PC-9 (cell line): Measurements from ENCODE around the gene HIRA. TPM values are rescaled to one million over a fixed set of nuclear protein-coding genes. Genes with fewer than 3 reads are reported as not detected.

ENCODE experiments used
- BruUV-seq: library from RNA; stranded (reverse); fragments of 400-500 nt; replicated peaks from 2 replicates; lab custom pipeline; 2021; lab: Mats Ljungman, UMichigan
- CTCF ChIA-PET: fragments of 300-600 bp; sonication (Branson Sonifier 250); formaldehyde crosslinking; loops from one replicate; lab custom pipeline; 2022; ENCODE audit warnings: antibody characterized with exemption; lab: Charles Lee
- POLR2A ChIA-PET: fragments of 300-600 bp; sonication (Branson Sonifier 250); formaldehyde crosslinking; loops from one replicate; lab custom pipeline; 2022; ENCODE audit warnings: antibody characterized with exemption; ENCODE audit not compliant: unreplicated experiment; lab: Charles Lee
- DNase-seq, 2 experiments: peaks; one replicate each; pipeline versions ENCODE4 v3.0.0 to v3.0.0-alpha.2; 2015 to 2022; ENCODE audit warnings: mixed read lengths in 1 of 2
- H2AFZ ChIP-seq: fragments of 200-600 bp; sonication (generic); 2 replicates; pipeline ENCODE4 v1.8.1; 2017; ENCODE audit warnings: antibody characterized with exemption
- H3F3A ChIP-seq: fragments of 200-600 bp; sonication (generic); 2 replicates; pipeline ENCODE4 v1.8.1; 2017; ENCODE audit warnings: antibody characterized with exemption, mild to moderate bottlenecking, low read depth; ENCODE audit not compliant: insufficient read depth
- H3K27ac ChIP-seq: fragments of 200-600 bp; sonication (generic); 2 replicates; pipeline ENCODE4 v1.6.1; 2016; ENCODE audit warnings: mixed run types
- H3K27me3 ChIP-seq: fragments of 200-600 bp; sonication (generic); 2 replicates; pipeline ENCODE4 v1.6.1; 2016; ENCODE audit warnings: low read depth, mixed run types; ENCODE audit not compliant: insufficient read depth
- H3K36me3 ChIP-seq: fragments of 200-600 bp; sonication (generic); 2 replicates; pipeline ENCODE4 v1.6.1; 2016; ENCODE audit warnings: low read depth, mixed run types
- H3K4me1 ChIP-seq: fragments of 200-600 bp; sonication (generic); replicated peaks from 2 replicates; pipeline ENCODE4 v1.6.1; 2016; ENCODE audit warnings: mixed run types; ENCODE audit not compliant: insufficient read depth
- H3K4me2 ChIP-seq: fragments of 200-600 bp; sonication (generic); 2 replicates; pipeline ENCODE4 v1.6.1; 2017; ENCODE audit warnings: mixed run types
- H3K4me3 ChIP-seq: fragments of 200-600 bp; sonication (generic); 2 replicates; pipeline ENCODE4 v1.6.1; 2016; ENCODE audit warnings: mixed run types
- H3K79me2 ChIP-seq: fragments of 200-600 bp; sonication (generic); 2 replicates; pipeline ENCODE4 v1.6.1; 2017; ENCODE audit warnings: low read depth, mixed run types
- H3K9me2 ChIP-seq: fragments of 200-600 bp; sonication (generic); 2 replicates; pipeline ENCODE4 v1.8.1; 2017; ENCODE audit warnings: mild to moderate bottlenecking; ENCODE audit not compliant: insufficient read depth
- H3K9me3 ChIP-seq: fragments of 200-600 bp; sonication (generic); 2 replicates; pipeline ENCODE4 v1.8.1; 2016; ENCODE audit warnings: low read depth; ENCODE audit not compliant: insufficient read depth
- H4K20me1 ChIP-seq: fragments of 200-600 bp; sonication (generic); 2 replicates; pipeline ENCODE4 v1.8.1; 2017; ENCODE audit not compliant: insufficient read depth
- EZH2 ChIP-seq: fragments of 200-600 bp; sonication (generic); IDR thresholded peaks from 2 replicates; pipeline ENCODE4 v1.8.0; 2017; ENCODE audit warnings: antibody characterized with exemption, low read depth
- intact Hi-C: fragments of 100-400 bp; cut with micrococcal nuclease; formaldehyde crosslinking; loops from one replicate; pipeline ENCODE4 v1.10.0; 2022; ENCODE audit not compliant: unreplicated experiment
- total RNA-seq: library from RNA; stranded (reverse); gene quantifications from 2 replicates; pipeline ENCODE4 v1.2.3, GENCODE V29; 2021
- TF ChIP-seq, protein P1 (sequence below): fragments of 200-600 bp; sonication (generic); conservative IDR thresholded peaks from 2 replicates; pipeline ENCODE4 v1.6.1; 2017; ENCODE audit warnings: mixed run types, antibody characterized with exemption, mild to moderate bottlenecking, moderate library complexity

HIRA gene
- total RNA-seq, 1 experiment from 2014 or later: 19.2 TPM

DNA sequence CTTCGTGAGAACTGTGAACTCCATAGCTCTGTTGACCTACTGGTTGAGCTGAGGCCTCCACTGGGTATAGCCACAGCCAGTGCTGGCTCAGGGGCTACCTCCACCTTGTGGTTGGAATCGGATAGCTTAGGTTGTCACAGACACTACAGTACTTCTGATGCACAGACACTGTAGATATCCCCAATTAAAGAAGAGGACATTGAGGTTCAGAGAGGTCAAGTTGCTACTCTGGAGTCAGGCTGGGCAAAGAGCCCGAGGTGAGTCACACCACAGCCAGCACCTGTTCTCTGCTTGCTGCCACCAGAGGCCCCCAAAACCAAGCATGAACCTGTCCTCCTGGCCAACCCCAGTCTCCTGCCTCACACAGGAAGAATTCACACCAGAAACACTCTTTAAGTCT, 42.0 kb upstream of the HIRA start:
- ChIA-PET POLR2A (no interaction called here), CTCF (no interaction called here)
- Histone ChIP-seq H3K27ac (no peak overlapping the region), H3K4me2 (no peak overlapping the region), H3K79me2 (peaks cover 36% of the 10 kb centered on the region), H3K4me1 (peaks cover 7% of the 10 kb centered on the region), H3K4me3 (no peak overlapping the region), H3K27me3 (no peaks in the 10 kb centered on the region), H4K20me1 (peaks cover 24% of the 10 kb centered on the region), H2AFZ (no peak overlapping the region), H3K9me3 (no peaks in the 10 kb centered on the region), H3K36me3 (no peaks in the 10 kb centered on the region), H3K9me2 (no peaks in the 10 kb centered on the region), H3F3A (no peaks in the 10 kb centered on the region)
- no peak for DNase-seq
- BruUV-seq: no TSS peak
- no peak for TF ChIP-seq EZH2
- TF ChIP-seq, protein P1, sequence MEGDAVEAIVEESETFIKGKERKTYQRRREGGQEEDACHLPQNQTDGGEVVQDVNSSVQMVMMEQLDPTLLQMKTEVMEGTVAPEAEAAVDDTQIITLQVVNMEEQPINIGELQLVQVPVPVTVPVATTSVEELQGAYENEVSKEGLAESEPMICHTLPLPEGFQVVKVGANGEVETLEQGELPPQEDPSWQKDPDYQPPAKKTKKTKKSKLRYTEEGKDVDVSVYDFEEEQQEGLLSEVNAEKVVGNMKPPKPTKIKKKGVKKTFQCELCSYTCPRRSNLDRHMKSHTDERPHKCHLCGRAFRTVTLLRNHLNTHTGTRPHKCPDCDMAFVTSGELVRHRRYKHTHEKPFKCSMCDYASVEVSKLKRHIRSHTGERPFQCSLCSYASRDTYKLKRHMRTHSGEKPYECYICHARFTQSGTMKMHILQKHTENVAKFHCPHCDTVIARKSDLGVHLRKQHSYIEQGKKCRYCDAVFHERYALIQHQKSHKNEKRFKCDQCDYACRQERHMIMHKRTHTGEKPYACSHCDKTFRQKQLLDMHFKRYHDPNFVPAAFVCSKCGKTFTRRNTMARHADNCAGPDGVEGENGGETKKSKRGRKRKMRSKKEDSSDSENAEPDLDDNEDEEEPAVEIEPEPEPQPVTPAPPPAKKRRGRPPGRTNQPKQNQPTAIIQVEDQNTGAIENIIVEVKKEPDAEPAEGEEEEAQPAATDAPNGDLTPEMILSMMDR: no peak
- intact Hi-C loops: loop anchor here (10.0 kb wide), 1 partner anchor 179 kb away; the partner anchor contains the start of gene CLTCL1

DNA sequence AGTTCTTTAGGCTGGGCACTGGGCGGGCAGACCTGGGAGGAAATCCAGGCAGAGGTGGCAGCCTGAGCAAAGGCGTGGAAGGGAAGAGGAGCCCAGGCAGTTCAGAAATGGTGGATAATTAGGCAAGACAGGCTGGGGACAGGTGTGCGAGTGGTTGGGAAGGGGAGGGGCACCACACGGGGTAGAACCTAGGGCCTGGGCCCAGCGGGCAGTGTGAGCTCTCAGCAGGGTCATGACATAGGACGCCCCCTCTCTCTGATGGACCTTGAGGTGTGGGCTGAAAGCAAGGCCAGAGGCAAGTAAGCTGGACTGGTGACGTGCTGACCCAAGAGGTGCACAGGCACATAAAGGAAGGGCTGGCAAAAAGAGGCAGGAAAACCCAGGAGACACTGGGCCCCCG, 40.7 kb upstream of the HIRA start:
- no peaks in the 10 kb centered on the region for H3K36me3 ChIP-seq

DNA sequence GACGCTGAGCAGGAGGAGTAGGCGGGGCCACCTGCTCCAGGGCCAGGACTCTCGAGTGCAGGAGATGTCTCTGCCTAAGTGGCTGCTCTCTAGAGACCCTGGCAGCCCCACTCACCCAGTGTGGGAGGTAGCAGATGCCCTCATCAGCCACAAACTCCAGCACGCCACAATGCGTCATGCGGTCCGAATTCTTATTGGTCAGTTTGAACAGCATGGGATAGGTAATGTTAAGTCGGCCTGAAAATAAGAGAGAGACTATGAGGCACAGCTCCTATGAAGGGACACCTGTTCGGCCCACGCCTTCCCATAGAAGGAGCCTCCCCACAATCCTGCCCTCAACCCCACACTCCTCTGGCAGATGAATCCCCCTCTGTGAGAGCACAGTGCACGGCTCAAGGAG, 40.0 kb upstream of the HIRA start:
- peaks cover 16% of the 10 kb centered on the region for H3K79me2 ChIP-seq
- no peaks in the 10 kb centered on the region for H3K27me3 ChIP-seq
- ChIA-PET POLR2A (no interaction called here), CTCF (no interaction called here)
- no peak overlapping the region for H2AFZ ChIP-seq
- no peak overlapping the region for H3K4me3 ChIP-seq
- H3K9me2 ChIP-seq: no peaks in the 10 kb centered on the region
- peaks cover 11% of the 10 kb centered on the region for H4K20me1 ChIP-seq
- BruUV-seq: no TSS peak
- no peaks in the 10 kb centered on the region for H3F3A ChIP-seq
- intact Hi-C loops: loop anchor here (10.0 kb wide), 1 partner anchor 177 kb away; the partner anchor contains the start of gene CLTCL1
- H3K36me3 ChIP-seq: no peaks in the 10 kb centered on the region
- TF ChIP-seq, protein P1: no peak
- no peak for TF ChIP-seq EZH2
- no peak overlapping the region for H3K4me2 ChIP-seq
- no peak overlapping the region for H3K27ac ChIP-seq
- no peaks in the 10 kb centered on the region for H3K4me1 ChIP-seq
- no peaks in the 10 kb centered on the region for H3K9me3 ChIP-seq
- DNase-seq: no peak

More for the DNA sequence above, 40.7 kb upstream of the HIRA start:
- Histone ChIP-seq H3K9me3 (no peaks in the 10 kb centered on the region), H3K79me2 (peaks cover 22% of the 10 kb centered on the region), H3K9me2 (no peaks in the 10 kb centered on the region), H3K27ac (no peak overlapping the region), H3K4me1 (peaks cover 2% of the 10 kb centered on the region), H3F3A (no peaks in the 10 kb centered on the region), H3K4me3 (no peak overlapping the region), H3K27me3 (no peaks in the 10 kb centered on the region), H2AFZ (no peak overlapping the region), H3K4me2 (no peak overlapping the region), H4K20me1 (peaks cover 15% of the 10 kb centered on the region)
- DNase-seq: no peak
- no peak for TF ChIP-seq EZH2
- TF ChIP-seq, protein P1: no peak
- POLR2A ChIA-PET: no interaction called here
- CTCF ChIA-PET: no interaction called here
- intact Hi-C loops: loop anchor here (10.0 kb wide), 1 partner anchor 177 kb away; the partner anchor contains the start of gene CLTCL1
- BruUV-seq: no TSS peak
